Glutamatergic neuron (in vitro differentiated cells): ENCODE data around the gene HDAC4. TPM values are rescaled to one million over a fixed set of nuclear protein-coding genes. Genes with fewer than 3 reads are reported as not detected.

Source experiments
- DNase-seq: peaks from one replicate; pipeline ENCODE4 v3.0.0; 2022
- H3K27ac Mint-ChIP-seq: one replicate; pipeline ENCODE4 v1.8.0; 2020; ENCODE audit warnings: mild to moderate bottlenecking, mixed read lengths, inconsistent platforms; ENCODE audit not compliant: unreplicated experiment
- H3K27me3 Mint-ChIP-seq: one replicate; pipeline ENCODE4 v1.8.0; 2020; ENCODE audit warnings: mild to moderate bottlenecking, moderate library complexity, mixed read lengths, inconsistent platforms; ENCODE audit not compliant: unreplicated experiment
- H3K36me3 Mint-ChIP-seq: one replicate; pipeline ENCODE4 v1.8.0; 2020; ENCODE audit warnings: mild to moderate bottlenecking, mixed read lengths, inconsistent platforms; ENCODE audit not compliant: unreplicated experiment
- H3K4me1 Mint-ChIP-seq: one replicate; pipeline ENCODE4 v1.8.0; 2020; ENCODE audit warnings: mild to moderate bottlenecking, low read depth, mixed read lengths, inconsistent platforms; ENCODE audit not compliant: unreplicated experiment
- H3K4me3 Mint-ChIP-seq: one replicate; pipeline ENCODE4 v1.8.0; 2020; ENCODE audit warnings: mild to moderate bottlenecking, mixed read lengths, inconsistent platforms; ENCODE audit not compliant: unreplicated experiment
- H3K9me3 Mint-ChIP-seq: one replicate; pipeline ENCODE4 v1.8.0; 2020; ENCODE audit warnings: mild to moderate bottlenecking, moderate library complexity, mixed read lengths, inconsistent platforms; ENCODE audit not compliant: unreplicated experiment
- CTCF ChIP-seq: fragments of 200-600 bp; sonication (generic); IDR thresholded peaks from one replicate; pipeline ENCODE4 v1.5.0; 2021; ENCODE audit not compliant: partially characterized antibody, unreplicated experiment
- total RNA-seq: library from RNA; stranded (reverse); fragmentation: NEBNext Ultra II Directional; extraction: Animal tissue kit (Norgen Biotek cat#: 25700); gene quantifications from one replicate; pipeline ENCODE4 v1.2.1, GENCODE V29; 2021; ENCODE audit not compliant: unreplicated experiment

HDAC4 gene
- total RNA-seq, 1 donor from 2014 or later: 90.6 TPM

GRCh38 chr2:239151201-239152131, 249.4 kb downstream of the HDAC4 start:
- Mint-ChIP-seq H3K36me3 (no peaks in the 10 kb centered on the region), H3K27me3 (peaks cover 3% of the 10 kb centered on the region), H3K4me1 (peaks cover 5% of the 10 kb centered on the region), H3K27ac (no peak overlapping the region), H3K9me3 (peaks cover 12% of the 10 kb centered on the region), H3K4me3 (no peak overlapping the region)
- TF ChIP-seq CTCF: no peak
- peak; percentile 7 for DNase-seq

GRCh38 chr2:239150125-239151011, 250.5 kb downstream of the HDAC4 start:
- H3K9me3 Mint-ChIP-seq: peaks cover 11% of the 10 kb centered on the region
- peak overlapping the region; percentile 28 for H3K27ac Mint-ChIP-seq
- H3K4me1 Mint-ChIP-seq: peaks cover 7% of the 10 kb centered on the region
- no peak overlapping the region for H3K4me3 Mint-ChIP-seq
- H3K36me3 Mint-ChIP-seq: no peaks in the 10 kb centered on the region
- peaks cover 3% of the 10 kb centered on the region for H3K27me3 Mint-ChIP-seq
- no peak for TF ChIP-seq CTCF
- DNase-seq: peak; percentile 3

GRCh38 chr2:239149501-239149900, 251.3 kb downstream of the HDAC4 start:
- peak; percentile 6 for DNase-seq

GRCh38 chr2:239148495-239149200, 252.2 kb downstream of the HDAC4 start:
- peaks cover 5% of the 10 kb centered on the region for H3K27me3 Mint-ChIP-seq
- peaks cover 13% of the 10 kb centered on the region for H3K4me1 Mint-ChIP-seq

More at GRCh38 chr2:239149501-239149900, 251.3 kb downstream of the HDAC4 start:
- H3K36me3 Mint-ChIP-seq: no peaks in the 10 kb centered on the region
- H3K27me3 Mint-ChIP-seq: peaks cover 3% of the 10 kb centered on the region
- peaks cover 13% of the 10 kb centered on the region for H3K4me1 Mint-ChIP-seq
- peaks cover 7% of the 10 kb centered on the region for H3K9me3 Mint-ChIP-seq
- no peak overlapping the region for H3K27ac Mint-ChIP-seq
- no peak overlapping the region for H3K4me3 Mint-ChIP-seq
- no peak for TF ChIP-seq CTCF

More at GRCh38 chr2:239148495-239149200, 252.2 kb downstream of the HDAC4 start:
- no peak overlapping the region for H3K4me3 Mint-ChIP-seq
- TF ChIP-seq CTCF: no peak
- H3K36me3 Mint-ChIP-seq: no peaks in the 10 kb centered on the region
- H3K27ac Mint-ChIP-seq: no peak overlapping the region
- peaks cover 3% of the 10 kb centered on the region for H3K9me3 Mint-ChIP-seq
- peak; percentile 7 for DNase-seq
